ENCODE results near the gene PLEKHA6.
"Not testable (repeated sequence)": the region's sequence is repeated elsewhere in the genome, so short reads cannot be mapped to it uniquely, and the experiment has no call there.

PLEKHA6 gene

GRCh38 chr1:204335085-204335484 lies 24.6 kb downstream of the PLEKHA6 start:
- DNase-seq: no peak

- DNase-seq: no peak
Measured at GRCh38 chr1:204334455-204334854, 25.3 kb downstream of the PLEKHA6 start.

GRCh38 chr1:204333427-204333826 lies 26.3 kb downstream of the PLEKHA6 start:
- DNase-seq: no peak

DNA sequence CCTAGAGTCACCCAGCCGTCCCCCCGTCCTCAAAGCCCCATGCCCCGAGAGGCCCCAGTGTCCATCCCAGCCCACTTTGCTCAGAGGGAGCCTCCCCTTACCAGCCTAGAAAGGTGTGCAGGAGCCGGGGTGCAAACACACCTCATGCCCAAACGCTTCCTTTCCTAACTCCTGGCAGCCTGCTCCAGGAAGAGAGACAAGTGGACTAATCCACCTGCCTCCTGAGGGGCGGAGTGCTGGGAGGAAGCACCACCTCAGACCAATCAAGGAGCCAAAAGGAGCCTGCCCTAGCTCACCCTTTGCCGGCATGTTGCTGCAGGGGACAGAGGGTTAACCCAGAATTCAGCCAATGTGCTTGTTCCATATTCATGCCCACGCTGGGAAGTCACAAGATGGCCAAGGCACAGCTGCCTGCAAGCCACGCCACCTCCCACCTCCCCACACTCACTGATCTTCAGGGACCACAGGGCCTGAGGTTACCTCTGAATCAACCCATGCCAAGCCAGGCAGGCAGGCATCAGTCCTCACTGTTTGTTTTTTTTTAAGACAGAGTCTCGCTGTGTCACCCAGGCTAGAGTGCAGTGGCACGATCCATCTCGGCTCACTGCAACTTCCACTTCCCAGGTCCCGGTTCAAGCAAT lies 27.8 kb downstream of the PLEKHA6 start:
- no peak for DNase-seq

- DNase-seq: no peak
Measured at GRCh38 chr1:204331275-204331674, 28.5 kb downstream of the PLEKHA6 start.

GRCh38 chr1:204327870-204328269 lies 31.9 kb downstream of the PLEKHA6 start:
- DNase-seq: not testable (repeated sequence)

GRCh38 chr1:204327359-204327758 lies 32.4 kb downstream of the PLEKHA6 start:
- no peak for DNase-seq

DNA sequence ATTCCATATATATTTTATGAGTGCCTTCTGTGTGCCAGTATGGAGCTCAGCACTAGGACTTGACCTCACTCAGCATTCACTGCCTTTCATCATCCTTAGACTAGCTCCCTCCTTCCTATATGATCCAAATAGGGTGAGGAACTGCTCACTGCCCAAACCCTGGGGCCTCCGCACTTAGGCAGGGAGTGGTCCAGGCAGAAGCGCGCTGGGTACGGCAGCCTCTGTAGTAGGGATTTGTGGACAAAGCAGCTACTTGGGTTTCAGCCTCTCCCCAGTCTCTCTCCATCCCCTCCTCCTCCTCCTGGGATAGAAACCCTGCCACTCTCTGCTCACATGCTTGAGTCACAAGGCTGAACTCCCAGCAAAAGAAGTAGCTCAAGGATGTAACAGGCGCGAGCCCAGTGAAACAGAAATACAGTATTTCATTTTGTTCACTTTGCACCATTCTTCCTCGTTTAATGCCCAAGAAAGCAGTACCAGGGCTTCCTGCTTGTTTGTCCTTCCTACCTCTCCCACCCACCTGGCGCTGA lies 32.9 kb downstream of the PLEKHA6 start:
- no peak for DNase-seq

GRCh38 chr1:204325944-204326343 lies 33.8 kb downstream of the PLEKHA6 start:
- DNase-seq: no peak

- DNase-seq: no peak
Measured at GRCh38 chr1:204323887-204324286, 35.8 kb downstream of the PLEKHA6 start.

GRCh38 chr1:204322339-204322868 lies 37.3 kb downstream of the PLEKHA6 start:
- DNase-seq: no peak

- no peak for DNase-seq
Measured at GRCh38 chr1:204321665-204322064, 38.1 kb downstream of the PLEKHA6 start.

DNA sequence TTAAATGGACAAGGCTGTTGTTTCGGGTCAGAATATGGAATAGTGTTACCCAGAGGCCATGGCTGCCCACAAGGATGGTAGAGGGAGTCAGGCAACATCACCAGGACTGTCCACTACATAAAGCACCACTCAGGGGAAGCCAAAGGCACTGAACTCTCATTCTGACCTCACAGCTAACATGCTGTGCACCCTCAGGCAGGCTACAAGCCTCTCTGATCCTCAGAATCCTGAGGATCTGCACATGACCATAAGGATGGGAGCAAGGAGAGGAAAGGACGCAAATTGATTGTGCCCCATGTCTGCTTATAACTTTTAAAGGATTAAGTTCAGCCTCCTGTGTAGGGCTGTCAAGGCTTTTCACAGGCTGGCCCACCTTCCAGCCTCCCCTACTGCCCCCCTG lies 38.7 kb downstream of the PLEKHA6 start:
- no peak for DNase-seq

DNA sequence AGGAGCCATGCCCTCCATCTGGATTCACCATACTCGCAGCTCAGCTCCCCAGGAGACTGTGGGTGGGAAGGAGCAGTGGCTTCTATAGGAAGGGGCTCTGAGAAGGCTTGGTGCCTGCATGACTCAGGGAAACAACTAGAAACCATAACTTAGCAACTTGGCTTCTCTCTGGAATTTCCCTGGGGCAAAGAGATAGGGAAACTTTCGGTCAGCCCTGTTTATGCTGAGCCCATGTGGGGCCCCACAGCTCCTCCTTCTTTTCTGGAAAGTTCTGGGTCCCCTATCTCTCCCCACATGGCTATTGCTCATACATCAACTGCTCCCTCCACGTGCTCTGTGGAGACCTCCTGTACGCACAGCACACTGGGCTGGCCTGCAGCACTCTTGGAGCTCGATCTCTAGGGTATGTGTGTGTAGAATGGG lies 39.3 kb downstream of the PLEKHA6 start:
- no peak for DNase-seq

- no peak for DNase-seq
Measured at GRCh38 chr1:204319462-204319861, 40.3 kb downstream of the PLEKHA6 start.

GRCh38 chr1:204319027-204319426 lies 40.7 kb downstream of the PLEKHA6 start:
- no peak for DNase-seq

- DNase-seq: no peak
Measured at GRCh38 chr1:204318324-204318723, 41.4 kb downstream of the PLEKHA6 start.

GRCh38 chr1:204317170-204317569 lies 42.6 kb downstream of the PLEKHA6 start:
- no peak for DNase-seq

DNA sequence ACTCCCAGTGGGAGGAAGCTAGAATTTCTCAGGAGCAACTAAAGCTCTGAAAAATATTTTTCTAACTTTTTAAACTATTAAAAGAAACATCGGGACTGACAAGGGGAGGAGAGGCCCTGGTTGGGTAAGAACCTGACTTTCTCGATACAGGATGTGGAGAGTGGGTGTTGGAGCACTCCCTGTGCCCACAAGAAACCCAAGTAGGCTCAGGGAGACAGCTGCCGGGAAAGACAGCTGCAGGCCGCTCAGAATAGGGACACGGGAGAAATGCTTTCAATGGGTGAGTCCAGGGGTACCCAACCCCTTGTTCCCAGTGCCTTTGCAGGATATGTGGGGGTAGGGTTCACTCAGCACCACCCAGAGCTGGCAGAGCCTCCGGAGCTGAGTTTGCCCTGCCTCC lies 43.6 kb downstream of the PLEKHA6 start:
- DNase-seq: no peak

DNA sequence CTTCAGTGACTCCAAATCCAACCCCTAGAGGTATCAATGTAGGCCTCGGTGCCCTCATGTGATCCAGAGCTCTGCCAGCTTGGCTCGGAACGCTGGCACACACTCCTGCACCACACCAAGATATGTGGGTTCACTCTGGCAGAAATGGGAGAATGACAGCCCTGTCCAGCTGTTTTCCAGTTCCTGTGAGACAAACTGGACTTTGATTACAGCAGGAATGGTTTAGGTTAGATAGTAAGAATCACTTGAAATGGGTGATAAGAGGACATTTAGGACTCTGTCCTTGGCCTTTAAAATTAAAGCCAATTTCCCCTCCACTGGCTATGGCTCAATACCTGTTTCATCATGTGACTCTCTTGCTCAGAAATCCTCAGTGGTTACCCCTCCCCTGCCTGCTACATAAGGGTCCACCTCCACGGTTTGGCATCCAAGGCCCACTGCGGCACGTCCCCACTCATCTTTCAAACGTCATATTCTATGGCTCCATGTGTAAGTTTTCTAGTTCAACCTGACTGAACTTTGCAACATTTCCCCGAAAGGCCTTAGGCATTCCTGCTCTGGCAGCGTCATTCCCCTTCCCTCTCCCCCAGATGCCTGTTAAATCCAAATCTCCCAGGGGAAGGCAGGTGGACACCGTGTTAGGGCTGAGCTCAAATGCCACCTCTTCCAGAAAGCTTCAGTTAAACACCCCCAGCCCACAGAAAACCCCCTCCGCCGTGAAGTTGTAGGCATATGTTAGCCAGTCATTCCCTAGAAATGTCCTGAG lies 44.7 kb downstream of the PLEKHA6 start:
- DNase-seq: no peak

DNA sequence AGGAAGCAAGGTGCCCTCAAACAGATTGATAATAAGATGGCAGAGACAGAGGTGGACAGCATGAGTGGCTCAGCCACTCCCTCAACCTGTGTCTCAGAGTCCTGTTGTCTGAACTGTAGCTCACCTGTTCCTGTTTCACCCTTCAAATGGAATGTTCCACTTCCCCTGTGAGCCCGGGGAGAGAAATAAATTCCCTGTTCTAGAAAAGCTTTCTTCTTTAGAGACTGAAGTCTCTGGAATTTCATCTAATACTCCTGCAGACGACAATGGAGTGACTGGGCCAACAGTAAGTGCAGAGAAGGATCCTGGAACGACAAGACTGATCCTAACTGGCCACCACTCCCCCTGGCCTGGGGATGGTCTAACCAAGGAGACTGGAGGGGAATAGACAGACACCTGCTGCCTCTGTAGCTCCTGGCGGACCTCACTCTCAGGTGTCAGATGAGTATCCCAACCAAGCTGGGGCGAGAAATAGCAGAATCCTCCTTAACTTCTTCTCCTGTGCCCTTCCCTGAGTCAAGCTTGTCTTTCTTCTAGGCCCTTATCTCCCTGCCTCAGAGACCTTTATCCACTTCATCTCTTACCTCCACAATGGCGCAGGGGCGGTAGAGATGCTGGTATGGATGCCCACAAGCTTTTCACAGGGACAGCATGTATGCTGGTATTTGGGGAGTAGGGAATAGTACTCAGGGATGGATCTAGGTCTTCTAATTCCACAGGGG lies 45.4 kb downstream of the PLEKHA6 start:
- DNase-seq: no peak

DNA sequence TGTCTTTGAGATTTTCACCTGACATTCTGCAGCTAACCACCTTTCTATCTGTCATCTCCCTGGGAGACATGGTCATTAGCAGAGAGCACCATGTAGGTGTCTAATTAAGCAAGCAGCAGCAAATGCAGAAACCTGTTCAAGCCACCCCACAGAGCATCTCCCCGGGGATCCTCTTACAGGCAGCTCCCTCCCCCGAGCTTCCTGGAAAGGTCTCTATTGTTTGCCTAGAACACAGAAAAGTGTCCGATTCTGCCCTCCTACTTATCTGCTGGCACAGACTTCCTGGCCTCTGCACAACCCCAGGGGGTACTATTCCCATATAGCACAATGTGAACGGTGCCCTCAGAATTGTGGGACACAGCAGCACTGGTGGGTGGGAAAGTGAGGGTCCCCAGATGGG lies 46.1 kb downstream of the PLEKHA6 start:
- DNase-seq: no peak

- DNase-seq: not testable (repeated sequence)
Measured at GRCh38 chr1:204310970-204311369, 48.8 kb downstream of the PLEKHA6 start.

Data from CD4-positive, alpha-beta T cell treated with Interleukin-10 for 1 hour (primary cell).